ENCODE measurements around the gene L2HGDH. TPM values are rescaled to one million over a fixed set of nuclear protein-coding genes. Genes with fewer than 3 reads are reported as not detected.

The L2HGDH gene
- total RNA-seq, 1 donor from 2014 or later = 14.2 TPM

GRCh38 chr14:50210074-50210473, 102.0 kb downstream of the L2HGDH start:
- DNase-seq (ENCODE audit: low spot score) = no peak
- H3K9me3 Mint-ChIP-seq = no peaks in the 10 kb centered on the region
- intact Hi-C loops (cut with micrococcal nuclease) = no loop called here
- H3K4me1 Mint-ChIP-seq (ENCODE audit: low read depth) = no peaks in the 10 kb centered on the region
- no peaks in the 10 kb centered on the region for H3K27me3 Mint-ChIP-seq (ENCODE audit: low read depth)
- H3K27ac Mint-ChIP-seq = no peak overlapping the region
- no peak overlapping the region for H3K4me3 Mint-ChIP-seq (ENCODE audit: low read depth)
- H3K36me3 Mint-ChIP-seq (ENCODE audit: low read depth) = no peaks in the 10 kb centered on the region

DNA sequence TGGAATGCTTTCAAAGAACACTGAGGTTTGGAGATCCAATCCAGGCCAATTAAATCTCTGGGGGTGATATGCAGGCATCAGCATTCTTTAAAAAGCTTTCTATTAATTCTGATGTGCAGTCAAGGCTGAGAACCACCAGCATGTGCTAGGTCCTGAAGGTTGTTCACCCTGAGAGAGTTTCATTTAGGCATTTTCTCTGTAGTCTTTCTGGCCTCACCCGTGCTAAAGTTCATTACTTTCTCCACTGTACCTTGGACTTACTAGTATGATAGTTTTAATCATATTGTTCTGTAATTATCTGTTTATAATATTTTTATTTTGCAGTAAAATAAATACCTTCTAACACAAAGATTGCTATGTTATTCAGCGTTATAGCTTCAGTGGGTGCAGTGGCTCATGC, 113.5 kb downstream of the L2HGDH start:
- Mint-ChIP-seq H3K4me1 (ENCODE audit: low read depth) (no peaks in the 10 kb centered on the region), H3K27ac (no peak overlapping the region), H3K36me3 (ENCODE audit: low read depth) (peaks cover 19% of the 10 kb centered on the region), H3K9me3 (no peaks in the 10 kb centered on the region), H3K4me3 (ENCODE audit: low read depth) (no peak overlapping the region), H3K27me3 (ENCODE audit: low read depth) (no peaks in the 10 kb centered on the region)
- intact Hi-C loops (cut with micrococcal nuclease) = no loop called here
- DNase-seq (ENCODE audit: low spot score) = no peak

DNA sequence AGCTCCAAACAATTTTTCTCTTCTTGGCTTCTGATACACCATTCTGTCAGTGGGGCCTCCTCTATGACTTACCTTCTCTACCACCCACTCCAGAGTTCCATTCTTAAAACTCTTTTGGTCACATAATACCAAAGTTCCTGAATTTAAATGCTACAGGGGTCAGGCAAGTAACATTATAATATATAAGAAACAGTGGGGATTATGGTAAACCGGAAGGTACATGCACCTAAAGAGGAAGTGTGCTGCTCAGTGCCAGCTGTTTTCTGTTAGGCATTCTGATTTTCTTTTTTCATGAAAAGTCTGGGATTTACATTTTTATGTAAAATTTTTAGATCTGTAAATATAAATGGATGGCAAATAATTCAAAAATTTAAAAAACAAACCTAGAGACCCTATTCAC, 120.5 kb downstream of the L2HGDH start:
- H3K9me3 Mint-ChIP-seq = no peaks in the 10 kb centered on the region
- intact Hi-C loops (cut with micrococcal nuclease) = no loop called here
- no peaks in the 10 kb centered on the region for H3K27me3 Mint-ChIP-seq (ENCODE audit: low read depth)
- DNase-seq (ENCODE audit: low spot score) = no peak
- H3K27ac Mint-ChIP-seq = no peak overlapping the region
- H3K36me3 Mint-ChIP-seq (ENCODE audit: low read depth) = no peaks in the 10 kb centered on the region
- H3K4me1 Mint-ChIP-seq (ENCODE audit: low read depth) = no peaks in the 10 kb centered on the region
- no peak overlapping the region for H3K4me3 Mint-ChIP-seq (ENCODE audit: low read depth)

Other genes with a start within 250 kb of the L2HGDH start
- gene VCPKMT, start 195.7 kb downstream of the L2HGDH start, total RNA-seq = 9.7 and 10.1 TPM in 2 replicates
- 17.0 and 20.7 TPM in 2 replicates for gene SOS2, start 80.7 kb downstream of the L2HGDH start, total RNA-seq
- 13.6 and 16.2 TPM in 2 replicates for gene DMAC2L, start 95 bp upstream of the L2HGDH start, total RNA-seq
- gene CDKL1, start 84.7 kb upstream of the L2HGDH start, total RNA-seq = 3.6 and 5.0 TPM in 2 replicates
- 21.0 and 23.1 TPM in 2 replicates for gene MAP4K5, start 220.3 kb upstream of the L2HGDH start, total RNA-seq
- gene ATL1, start 247.9 kb upstream of the L2HGDH start, total RNA-seq = 1.3 and 2.1 TPM in 2 replicates